Measurements from ENCODE around the gene PIGC.

PIGC gene

GRCh38 chr1:172421974-172422604 lies 21.8 kb downstream of the PIGC start:
- Histone ChIP-seq H3K36me3 (ENCODE audit: control insufficient read depth in 5 of 5, insufficient read depth in 5 of 5, low read length in 5 of 5) (no peaks in the 10 kb centered on the region), H3K4me1 (ENCODE audit: control insufficient read depth in 5 of 5, insufficient read depth in 5 of 5, low read length in 5 of 5) (peaks cover 0 to 8% (median 0%) of the 10 kb centered on the region in 5 donors), H3K27me3 (ENCODE audit: control insufficient read depth in 5 of 5, insufficient read depth in 4 of 5, low read length in 5 of 5) (no peaks in the 10 kb centered on the region), H3K9me3 (ENCODE audit: control insufficient read depth in 5 of 5, low read length in 5 of 5) (no peaks in the 10 kb centered on the region), H3K27ac (ENCODE audit: low read depth, low read length) (no peak overlapping the region), H3K9ac (ENCODE audit: low read length in 5 of 5) (no peak overlapping the region), H3K4me3 (ENCODE audit: low read depth in 1 of 5, low read length in 5 of 5) (no peak overlapping the region)

- Histone ChIP-seq H3K27ac (ENCODE audit: low read depth, low read length) (no peak within 1 kb of the TSS), H3K36me3 (ENCODE audit: control insufficient read depth in 5 of 5, insufficient read depth in 5 of 5, low read length in 5 of 5) (no peaks in the 10 kb centered on the region), H3K4me3 (ENCODE audit: low read depth in 1 of 5, low read length in 5 of 5) (no peak within 1 kb of the TSS), H3K4me1 (ENCODE audit: control insufficient read depth in 5 of 5, insufficient read depth in 5 of 5, low read length in 5 of 5) (peaks cover 0 to 8% (median 0%) of the 10 kb centered on the region in 5 donors), H3K9me3 (ENCODE audit: control insufficient read depth in 5 of 5, low read length in 5 of 5) (no peaks in the 10 kb centered on the region), H3K9ac (ENCODE audit: low read length in 5 of 5) (no peak within 1 kb of the TSS), H3K27me3 (ENCODE audit: control insufficient read depth in 5 of 5, insufficient read depth in 4 of 5, low read length in 5 of 5) (no peaks in the 10 kb centered on the region)
Observed at GRCh38 chr1:172420385-172420784, 23.5 kb downstream of the PIGC start, which contains the start of gene C1orf105. TSS of gene C1orf105 (plus strand) at chr1:172420685. CDS start at chr1:172420886, 201 bp downstream.

DNA sequence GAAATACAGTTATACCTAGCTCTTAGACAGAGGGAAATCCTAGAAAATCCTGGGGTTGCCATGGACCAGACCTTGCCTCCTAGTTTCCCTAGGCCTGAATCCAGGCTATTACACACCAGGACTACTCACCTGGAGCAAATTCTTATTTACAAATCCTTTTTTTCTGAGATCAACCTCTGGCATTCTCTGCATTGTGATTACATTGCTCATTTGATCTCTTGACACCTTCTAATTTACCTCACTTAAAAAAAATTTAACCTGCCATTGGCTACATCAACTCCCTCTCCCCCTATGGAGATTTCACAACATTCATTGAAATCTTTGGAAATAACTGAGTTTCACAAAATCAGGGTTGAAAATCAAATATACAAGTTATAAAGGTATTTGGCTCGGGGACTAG lies 26.3 kb downstream of the PIGC start:
- Histone ChIP-seq H3K4me1 (ENCODE audit: control insufficient read depth in 5 of 5, insufficient read depth in 5 of 5, low read length in 5 of 5) (peaks cover 0 to 8% (median 0%) of the 10 kb centered on the region in 5 donors), H3K36me3 (ENCODE audit: control insufficient read depth in 5 of 5, insufficient read depth in 5 of 5, low read length in 5 of 5) (peaks cover 0 to 2% (median 0%) of the 10 kb centered on the region in 5 donors), H3K9me3 (ENCODE audit: control insufficient read depth in 5 of 5, low read length in 5 of 5) (no peaks in the 10 kb centered on the region), H3K27ac (ENCODE audit: low read depth, low read length) (no peak overlapping the region), H3K9ac (ENCODE audit: low read length in 5 of 5) (no peak overlapping the region), H3K4me3 (ENCODE audit: low read depth in 1 of 5, low read length in 5 of 5) (no peak overlapping the region), H3K27me3 (ENCODE audit: control insufficient read depth in 5 of 5, insufficient read depth in 4 of 5, low read length in 5 of 5) (no peaks in the 10 kb centered on the region)

GRCh38 chr1:172416496-172417035 lies 27.3 kb downstream of the PIGC start:
- no peak overlapping the region for H3K9ac ChIP-seq (ENCODE audit: low read length in 5 of 5)
- no peaks in the 10 kb centered on the region for H3K9me3 ChIP-seq (ENCODE audit: control insufficient read depth in 5 of 5, low read length in 5 of 5)
- peaks cover 0 to 6% (median 0%) of the 10 kb centered on the region in 5 donors for H3K36me3 ChIP-seq (ENCODE audit: control insufficient read depth in 5 of 5, insufficient read depth in 5 of 5, low read length in 5 of 5)
- no peak overlapping the region for H3K4me3 ChIP-seq (ENCODE audit: low read depth in 1 of 5, low read length in 5 of 5)
- H3K4me1 ChIP-seq (ENCODE audit: control insufficient read depth in 5 of 5, insufficient read depth in 5 of 5, low read length in 5 of 5): peaks cover 0 to under 1% (median 0%) of the 10 kb centered on the region in 5 donors
- no peaks in the 10 kb centered on the region for H3K27me3 ChIP-seq (ENCODE audit: control insufficient read depth in 5 of 5, insufficient read depth in 4 of 5, low read length in 5 of 5)
- no peak overlapping the region for H3K27ac ChIP-seq (ENCODE audit: low read depth, low read length)

DNA sequence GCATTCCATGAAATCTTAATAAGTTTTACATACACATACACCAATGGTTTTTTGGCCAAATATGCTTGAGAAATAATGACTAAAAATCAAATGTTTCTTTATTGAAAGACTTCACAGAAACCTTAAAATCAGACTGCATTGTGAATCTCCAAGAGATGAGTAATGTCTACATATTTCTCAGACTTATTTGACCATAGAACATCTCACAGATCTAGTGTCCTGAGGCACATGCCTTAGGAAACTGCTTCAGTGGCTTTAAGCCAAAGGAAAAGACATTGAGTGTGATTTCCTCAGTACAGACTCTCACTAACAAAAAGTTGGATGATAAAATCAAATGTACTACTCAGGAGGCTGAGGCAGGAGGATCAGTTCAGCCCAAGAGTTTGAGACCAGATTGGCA lies 29.5 kb downstream of the PIGC start:
- Histone ChIP-seq H3K9ac (ENCODE audit: low read length in 5 of 5) (no peak overlapping the region), H3K9me3 (ENCODE audit: control insufficient read depth in 5 of 5, low read length in 5 of 5) (no peaks in the 10 kb centered on the region), H3K4me1 (ENCODE audit: control insufficient read depth in 5 of 5, insufficient read depth in 5 of 5, low read length in 5 of 5) (no peaks in the 10 kb centered on the region), H3K27me3 (ENCODE audit: control insufficient read depth in 5 of 5, insufficient read depth in 4 of 5, low read length in 5 of 5) (no peaks in the 10 kb centered on the region), H3K27ac (ENCODE audit: low read depth, low read length) (no peak overlapping the region), H3K4me3 (ENCODE audit: low read depth in 1 of 5, low read length in 5 of 5) (no peak overlapping the region), H3K36me3 (ENCODE audit: control insufficient read depth in 5 of 5, insufficient read depth in 5 of 5, low read length in 5 of 5) (peaks cover 0 to 6% (median 0%) of the 10 kb centered on the region in 5 donors)

DNA sequence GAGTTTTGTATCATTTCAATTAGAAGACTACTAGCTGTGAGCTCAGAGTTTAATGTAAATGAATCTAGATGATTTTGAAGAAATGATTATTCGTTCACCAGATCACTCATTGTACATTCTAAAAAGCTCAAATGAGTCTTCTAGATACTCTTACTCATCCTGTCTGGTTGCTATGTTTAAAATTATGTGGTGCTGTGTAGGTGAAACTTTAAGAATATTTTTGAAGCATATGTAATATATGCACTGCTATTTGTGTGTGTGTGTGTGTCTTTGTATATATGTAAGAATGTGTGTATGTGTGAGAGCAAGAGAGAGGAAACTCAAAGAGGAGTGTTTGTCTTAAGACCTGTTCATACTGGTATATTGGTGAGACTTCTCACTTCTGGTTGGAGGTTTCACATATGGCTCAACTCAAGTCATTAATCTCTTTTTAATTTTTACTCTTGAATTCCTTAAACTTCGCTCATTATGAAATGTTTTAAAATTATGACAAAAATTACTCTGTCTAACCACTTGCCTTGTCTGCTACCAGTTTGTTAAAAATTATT lies 32.0 kb downstream of the PIGC start:
- no peaks in the 10 kb centered on the region for H3K9me3 ChIP-seq (ENCODE audit: control insufficient read depth in 5 of 5, low read length in 5 of 5)
- H3K36me3 ChIP-seq (ENCODE audit: control insufficient read depth in 5 of 5, insufficient read depth in 5 of 5, low read length in 5 of 5): peaks cover 0 to 6% (median 0%) of the 10 kb centered on the region in 5 donors
- H3K4me3 ChIP-seq (ENCODE audit: low read depth in 1 of 5, low read length in 5 of 5): no peak overlapping the region
- no peak overlapping the region for H3K9ac ChIP-seq (ENCODE audit: low read length in 5 of 5)
- H3K4me1 ChIP-seq (ENCODE audit: control insufficient read depth in 5 of 5, insufficient read depth in 5 of 5, low read length in 5 of 5): no peaks in the 10 kb centered on the region
- H3K27me3 ChIP-seq (ENCODE audit: control insufficient read depth in 5 of 5, insufficient read depth in 4 of 5, low read length in 5 of 5): no peaks in the 10 kb centered on the region
- H3K27ac ChIP-seq (ENCODE audit: low read depth, low read length): no peak overlapping the region

- Histone ChIP-seq H3K27me3 (ENCODE audit: control insufficient read depth in 5 of 5, insufficient read depth in 4 of 5, low read length in 5 of 5) (no peaks in the 10 kb centered on the region), H3K9me3 (ENCODE audit: control insufficient read depth in 5 of 5, low read length in 5 of 5) (no peaks in the 10 kb centered on the region), H3K4me3 (ENCODE audit: low read depth in 1 of 5, low read length in 5 of 5) (no peak overlapping the region), H3K9ac (ENCODE audit: low read length in 5 of 5) (no peak overlapping the region), H3K4me1 (ENCODE audit: control insufficient read depth in 5 of 5, insufficient read depth in 5 of 5, low read length in 5 of 5) (no peaks in the 10 kb centered on the region), H3K27ac (ENCODE audit: low read depth, low read length) (no peak overlapping the region), H3K36me3 (ENCODE audit: control insufficient read depth in 5 of 5, insufficient read depth in 5 of 5, low read length in 5 of 5) (peaks cover 0 to 6% (median 0%) of the 10 kb centered on the region in 5 donors)
Observed at GRCh38 chr1:172410027-172410426, 33.8 kb downstream of the PIGC start.

GRCh38 chr1:172408958-172409357 lies 34.9 kb downstream of the PIGC start:
- Histone ChIP-seq H3K27me3 (ENCODE audit: control insufficient read depth in 5 of 5, insufficient read depth in 4 of 5, low read length in 5 of 5) (no peaks in the 10 kb centered on the region), H3K9ac (ENCODE audit: low read length in 5 of 5) (no peak overlapping the region), H3K36me3 (ENCODE audit: control insufficient read depth in 5 of 5, insufficient read depth in 5 of 5, low read length in 5 of 5) (peaks cover 0 to 6% (median 0%) of the 10 kb centered on the region in 5 donors), H3K4me1 (ENCODE audit: control insufficient read depth in 5 of 5, insufficient read depth in 5 of 5, low read length in 5 of 5) (peaks cover 0 to 5% (median 0%) of the 10 kb centered on the region in 5 donors), H3K27ac (ENCODE audit: low read depth, low read length) (no peak overlapping the region), H3K4me3 (ENCODE audit: low read depth in 1 of 5, low read length in 5 of 5) (no peak overlapping the region), H3K9me3 (ENCODE audit: control insufficient read depth in 5 of 5, low read length in 5 of 5) (no peaks in the 10 kb centered on the region)

DNA sequence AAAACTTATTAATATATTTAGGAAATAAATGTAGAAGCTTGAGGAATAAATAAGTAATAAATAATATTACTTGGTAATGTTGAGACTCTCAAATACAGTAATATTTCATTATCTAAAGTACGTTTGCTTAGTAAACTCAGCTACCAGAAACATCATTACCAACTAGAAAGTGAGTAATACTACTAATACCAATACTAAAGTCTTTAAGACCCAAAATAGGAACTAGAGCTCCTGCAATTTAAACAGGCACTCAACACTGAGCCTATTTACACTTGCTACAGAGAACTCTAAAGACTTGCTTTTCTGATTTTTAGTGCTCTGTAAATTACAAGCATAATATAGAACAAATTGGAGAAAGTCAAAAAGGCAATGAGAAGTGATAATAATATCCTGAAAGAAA lies 36.9 kb downstream of the PIGC start:
- H3K9me3 ChIP-seq (ENCODE audit: control insufficient read depth in 5 of 5, low read length in 5 of 5): no peaks in the 10 kb centered on the region
- no peak overlapping the region for H3K27ac ChIP-seq (ENCODE audit: low read depth, low read length)
- H3K4me3 ChIP-seq (ENCODE audit: low read depth in 1 of 5, low read length in 5 of 5): no peak overlapping the region
- H3K27me3 ChIP-seq (ENCODE audit: control insufficient read depth in 5 of 5, insufficient read depth in 4 of 5, low read length in 5 of 5): no peaks in the 10 kb centered on the region
- H3K4me1 ChIP-seq (ENCODE audit: control insufficient read depth in 5 of 5, insufficient read depth in 5 of 5, low read length in 5 of 5): peaks cover 0 to 5% (median 0%) of the 10 kb centered on the region in 5 donors
- H3K36me3 ChIP-seq (ENCODE audit: control insufficient read depth in 5 of 5, insufficient read depth in 5 of 5, low read length in 5 of 5): peaks cover 0 to 3% (median 0%) of the 10 kb centered on the region in 5 donors
- no peak overlapping the region for H3K9ac ChIP-seq (ENCODE audit: low read length in 5 of 5)

- Histone ChIP-seq H3K27ac (ENCODE audit: low read depth, low read length) (no peak overlapping the region), H3K9ac (ENCODE audit: low read length in 5 of 5) (no peak overlapping the region), H3K4me1 (ENCODE audit: control insufficient read depth in 5 of 5, insufficient read depth in 5 of 5, low read length in 5 of 5) (peaks cover 0 to 5% (median 0%) of the 10 kb centered on the region in 5 donors), H3K9me3 (ENCODE audit: control insufficient read depth in 5 of 5, low read length in 5 of 5) (no peaks in the 10 kb centered on the region), H3K36me3 (ENCODE audit: control insufficient read depth in 5 of 5, insufficient read depth in 5 of 5, low read length in 5 of 5) (no peaks in the 10 kb centered on the region), H3K4me3 (ENCODE audit: low read depth in 1 of 5, low read length in 5 of 5) (no peak overlapping the region), H3K27me3 (ENCODE audit: control insufficient read depth in 5 of 5, insufficient read depth in 4 of 5, low read length in 5 of 5) (no peaks in the 10 kb centered on the region)
Observed at GRCh38 chr1:172405912-172406311, 38.0 kb downstream of the PIGC start.

Measured in subcutaneous abdominal adipose tissue (tissue), 5 donors.